OCI-LY3 (cell line): ENCODE results near the gene HOXB9.
A peak's percentile ranks its signal among the peaks of the same experiment; 100 is the strongest.

Experiments
- H2AFZ ChIP-seq: fragments of 200-600, 300-600 bp; shearing (Covaris generic); 2 replicates; pipeline ENCODE4 v1.6.0; 2014; ENCODE audit warnings: antibody characterized with exemption, low read depth, low read length
- H3K27ac ChIP-seq: fragments of 200-600, 300-600 bp; sonication (generic); 2 replicates; pipeline ENCODE4 v1.5.1; 2014; ENCODE audit warnings: mild to moderate bottlenecking, low read length, moderate library complexity, mixed read lengths
- H3K27me3 ChIP-seq: fragments of 200-600, 300-600 bp; sonication (generic); 2 replicates; pipeline ENCODE4 v1.6.1; 2014; ENCODE audit warnings: low read depth, low read length, mixed read lengths
- H3K36me3 ChIP-seq: fragments of 200-600, 300-600 bp; sonication (generic); replicated peaks from 2 replicates; pipeline ENCODE3; 2014; ENCODE audit warnings: low read depth, low read length, mixed read lengths
- H3K4me1 ChIP-seq: fragments of 300-600, 200-600 bp; sonication (generic); 2 replicates; pipeline ENCODE4 v1.6.1; 2014; ENCODE audit warnings: low read length, mixed read lengths
- H3K4me2 ChIP-seq: fragments of 200-600, 300-600 bp; sonication (generic); 2 replicates; pipeline ENCODE4 v1.6.1; 2014; ENCODE audit warnings: low read length, mixed read lengths
- H3K4me3 ChIP-seq: fragments of 300-600, 200-600 bp; sonication (generic); 2 replicates; pipeline ENCODE4 v1.5.1; 2014; ENCODE audit warnings: antibody characterized with exemption, mild to moderate bottlenecking, low read length, moderate library complexity
- H3K79me2 ChIP-seq: fragments of 300-600, 200-600 bp; shearing (Covaris generic); 2 replicates; pipeline ENCODE4 v1.6.1; 2014; ENCODE audit warnings: mild to moderate bottlenecking, low read length, mixed read lengths
- H3K9ac ChIP-seq: fragments of 300-600, 200-600 bp; shearing (Covaris generic); 2 replicates; pipeline ENCODE4 v1.6.0; 2014; ENCODE audit warnings: mild to moderate bottlenecking, low read length, moderate library complexity
- H3K9me3 ChIP-seq: fragments of 200-600, 300-600 bp; shearing (Covaris generic); 2 replicates; pipeline ENCODE4 v1.6.1; 2014; ENCODE audit warnings: low read length, mixed read lengths; ENCODE audit not compliant: insufficient read depth
- H4K20me1 ChIP-seq: fragments of 200-600, 300-600 bp; sonication (generic); 2 replicates; pipeline ENCODE4 v1.6.1; 2016; ENCODE audit warnings: low read length, mixed read lengths; ENCODE audit not compliant: insufficient read depth
- CTCF ChIP-seq: fragments of 200-600, 300-600 bp; sonication (generic); IDR thresholded peaks from 2 replicates; pipeline ENCODE4 v1.5.1; 2014; ENCODE audit warnings: antibody characterized with exemption, low read length, low read depth
- EZH2phosphoT487 ChIP-seq: fragments of 200-600 bp; shearing (Covaris generic); IDR thresholded peaks from 2 replicates; pipeline ENCODE4 v1.6.1; 2018; ENCODE audit warnings: antibody characterized with exemption, mixed run types, low read depth

Gene HOXB9

GRCh38 chr17:48604770-48605329 lies 21.3 kb downstream of the HOXB9 start, which contains the start of gene HOXB6:
Gene HOXB6, minus strand, starts transcription at chr17:48604986. Its CDS starts 6,836 bp downstream, at chr17:48598150.
- Histone ChIP-seq H3K79me2 (0 out of 2 replicates have a peak, but pooled peaks cover 2% of the 10 kb centered on the region), H3K27me3 (peaks cover 6% of the 10 kb centered on the region; the same call in 1 of the 2 replicates), H3K9ac (0 out of 2 replicates have a peak within 1 kb of the TSS, but pooled peaks have one; percentile 9), H3K4me2 (peak within 1 kb of the TSS; percentile 41), H3K27ac (no peak within 1 kb of the TSS), H3K9me3 (no peaks in the 10 kb centered on the region), H4K20me1 (no peaks in the 10 kb centered on the region), H3K4me1 (peaks cover 32% of the 10 kb centered on the region), H3K4me3 (peak within 1 kb of the TSS; percentile 45), H3K36me3 (no peaks in the 10 kb centered on the region), H2AFZ (peak within 1 kb of the TSS; percentile 64; the same call in 1 of the 2 replicates)
- TF ChIP-seq CTCF (no peak), EZH2phosphoT487 (no peak)

DNA sequence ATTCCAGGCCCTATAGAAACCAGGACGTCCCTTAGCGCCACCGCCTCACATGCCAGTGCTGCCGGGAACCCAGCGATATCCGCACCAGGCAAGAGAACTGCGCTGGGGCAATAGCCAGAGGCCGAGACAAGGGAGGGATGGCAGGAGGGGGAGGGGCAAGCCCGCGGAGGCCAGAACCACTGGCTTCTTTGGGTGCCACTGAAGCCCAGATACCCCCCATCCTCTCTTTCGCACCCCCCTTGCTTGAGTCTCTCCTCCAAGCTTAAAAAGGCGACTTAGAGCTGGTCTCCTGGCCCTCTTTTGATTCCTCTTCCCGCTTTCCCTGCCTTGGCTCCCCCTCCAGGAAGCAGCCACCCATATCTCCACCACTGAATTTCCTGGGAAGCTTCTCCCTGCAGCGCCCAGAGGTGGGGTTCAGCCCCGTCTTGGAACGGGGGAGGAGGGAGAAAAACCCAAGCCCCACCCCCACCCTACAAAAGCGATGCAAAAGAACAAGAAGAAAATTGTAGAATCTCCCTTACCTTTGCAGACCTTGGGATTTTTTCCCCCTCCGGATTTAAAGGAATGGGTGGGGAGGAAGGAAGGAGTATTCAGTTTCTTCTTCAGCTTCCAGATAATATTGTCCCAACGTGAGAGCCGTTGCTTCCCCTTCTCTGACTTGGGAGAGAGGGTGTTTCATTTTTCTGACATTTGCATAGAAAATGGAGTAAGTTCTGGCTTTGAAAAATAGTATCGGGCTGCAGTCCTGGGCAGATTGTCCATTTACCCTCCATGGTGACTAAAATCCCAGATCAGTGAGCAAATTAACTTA lies 22.0 kb downstream of the HOXB9 start:
- Histone ChIP-seq H3K27ac (no peak overlapping the region), H3K9ac (0 out of 2 replicates have a peak overlapping the region, but pooled peaks have one; percentile 9), H3K27me3 (peaks cover 12% of the 10 kb centered on the region), H3K4me2 (peak overlapping the region; percentile 41), H3K79me2 (no peaks in the 10 kb centered on the region), H3K4me3 (peak overlapping the region; percentile 45), H3K4me1 (peaks cover 25% of the 10 kb centered on the region), H3K36me3 (no peaks in the 10 kb centered on the region), H3K9me3 (no peaks in the 10 kb centered on the region), H2AFZ (peak overlapping the region; percentile 64; the same call in 1 of the 2 replicates), H4K20me1 (no peaks in the 10 kb centered on the region)
- TF ChIP-seq EZH2phosphoT487 (no peak), CTCF (no peak)

- peak overlapping the region; percentile 81 for H3K4me3 ChIP-seq
- peak overlapping the region; percentile 70; the same call in 1 of the 2 replicates for H2AFZ ChIP-seq
- H3K9ac ChIP-seq, result peak overlapping the region; percentile 58
- H3K79me2 ChIP-seq, result peaks cover 6% of the 10 kb centered on the region; the same call in 1 of the 2 replicates
- TF ChIP-seq EZH2phosphoT487 (no peak), CTCF (no peak)
- H3K27ac ChIP-seq, result no peak overlapping the region
- H4K20me1 ChIP-seq, result no peaks in the 10 kb centered on the region
- H3K4me1 ChIP-seq, result peaks cover 29% of the 10 kb centered on the region
- H3K9me3 ChIP-seq, result no peaks in the 10 kb centered on the region
- peak overlapping the region; percentile 96 for H3K4me2 ChIP-seq
- peaks cover 21% of the 10 kb centered on the region for H3K27me3 ChIP-seq
- H3K36me3 ChIP-seq, result no peaks in the 10 kb centered on the region
Observed at GRCh38 chr17:48601539-48602425, 24.4 kb downstream of the HOXB9 start.
